GM19351 (cell line): ENCODE measurements around the gene ADPRHL1.

ENCODE experiments used
- ATAC-seq: cut with Tn5 transposase; IDR thresholded peaks from one replicate; pipeline ENCODE4 v1.9.1; 2021; ENCODE audit warnings: mild to moderate bottlenecking, moderate library complexity; ENCODE audit not compliant: unreplicated experiment

The ADPRHL1 gene

DNA sequence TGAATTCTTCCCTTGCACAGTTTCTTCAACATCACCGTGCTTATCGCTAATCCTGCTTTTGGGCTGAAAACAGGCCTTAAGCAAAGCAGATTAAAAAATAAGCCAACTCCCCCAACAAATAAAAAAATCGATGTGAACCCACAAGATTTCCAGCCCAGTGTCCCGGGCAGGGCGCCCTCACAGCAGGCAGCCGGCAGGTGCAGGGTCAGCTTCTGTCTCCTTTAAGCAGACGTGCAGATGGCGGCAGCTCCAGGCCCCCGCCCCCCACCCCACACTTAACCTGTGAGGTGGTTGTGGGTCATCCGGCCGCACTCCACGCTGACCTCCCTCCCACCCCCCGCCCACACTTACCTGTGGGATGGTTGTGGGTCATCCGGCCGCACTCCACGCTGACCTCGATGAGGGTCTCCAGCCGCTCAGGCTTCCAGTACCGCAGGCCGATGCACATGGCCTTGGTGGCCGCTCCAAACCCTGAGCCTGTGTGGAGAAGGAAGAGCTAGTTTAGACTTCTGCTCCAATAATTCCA, 19.8 kb downstream of the ADPRHL1 start:
- ATAC-seq, result no peak

DNA sequence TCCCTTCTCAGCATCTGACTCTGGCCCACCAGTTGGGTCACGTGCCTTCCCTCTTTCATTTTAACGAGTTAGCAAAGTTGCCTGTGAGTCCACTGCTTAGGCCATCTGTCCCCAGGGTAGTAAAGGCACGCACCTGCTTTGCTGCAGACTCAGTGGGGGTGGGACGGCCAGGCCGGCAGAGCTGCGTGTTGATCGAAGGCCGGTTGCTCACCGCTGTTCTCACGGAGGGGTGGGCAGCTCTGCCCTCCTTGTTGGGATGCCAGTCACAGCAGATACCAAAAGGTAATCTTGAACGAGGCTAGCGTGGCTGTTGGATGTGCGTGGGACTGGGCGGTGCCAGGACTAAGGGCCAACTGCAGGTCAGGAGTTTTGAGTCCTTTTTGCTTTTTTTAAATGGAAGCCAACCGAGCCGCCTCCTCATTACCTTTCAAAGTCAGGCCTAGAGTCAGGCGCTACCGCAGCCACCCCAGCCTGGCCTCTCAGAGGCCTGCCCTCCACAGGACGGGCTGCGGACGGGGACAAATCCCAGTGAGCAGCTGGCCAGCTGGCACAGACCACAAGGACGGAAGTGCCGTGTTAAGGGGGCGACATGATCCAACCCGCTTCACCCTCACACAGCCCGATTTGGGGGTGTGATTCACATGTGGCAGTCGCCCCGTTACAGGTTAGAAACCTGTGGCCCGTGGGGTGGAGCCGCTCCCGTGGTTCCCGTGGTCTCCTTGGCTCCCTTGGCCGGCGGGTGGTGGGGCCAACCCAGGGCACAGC, 20.6 kb downstream of the ADPRHL1 start:
- no peak for ATAC-seq

DNA sequence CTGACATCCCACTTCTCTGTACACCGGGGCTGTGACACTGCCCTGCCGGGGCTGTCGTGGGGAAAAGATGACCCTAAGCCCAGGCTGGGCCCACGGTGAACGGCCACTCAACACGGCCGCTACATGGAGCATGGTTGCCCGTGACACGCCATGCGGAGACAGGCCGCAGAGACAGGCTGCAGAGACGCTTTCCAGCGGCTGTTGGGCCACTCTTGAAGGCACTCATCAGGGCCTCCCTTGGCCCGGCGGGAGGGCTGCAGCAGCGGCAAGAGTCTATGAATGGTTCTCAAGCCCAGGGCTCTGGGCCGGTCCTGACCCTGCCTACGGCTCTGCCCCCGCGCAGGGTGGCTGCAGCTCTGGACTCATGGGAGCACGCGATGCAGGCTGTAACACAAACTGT, 22.1 kb downstream of the ADPRHL1 start:
- ATAC-seq, result no peak

DNA sequence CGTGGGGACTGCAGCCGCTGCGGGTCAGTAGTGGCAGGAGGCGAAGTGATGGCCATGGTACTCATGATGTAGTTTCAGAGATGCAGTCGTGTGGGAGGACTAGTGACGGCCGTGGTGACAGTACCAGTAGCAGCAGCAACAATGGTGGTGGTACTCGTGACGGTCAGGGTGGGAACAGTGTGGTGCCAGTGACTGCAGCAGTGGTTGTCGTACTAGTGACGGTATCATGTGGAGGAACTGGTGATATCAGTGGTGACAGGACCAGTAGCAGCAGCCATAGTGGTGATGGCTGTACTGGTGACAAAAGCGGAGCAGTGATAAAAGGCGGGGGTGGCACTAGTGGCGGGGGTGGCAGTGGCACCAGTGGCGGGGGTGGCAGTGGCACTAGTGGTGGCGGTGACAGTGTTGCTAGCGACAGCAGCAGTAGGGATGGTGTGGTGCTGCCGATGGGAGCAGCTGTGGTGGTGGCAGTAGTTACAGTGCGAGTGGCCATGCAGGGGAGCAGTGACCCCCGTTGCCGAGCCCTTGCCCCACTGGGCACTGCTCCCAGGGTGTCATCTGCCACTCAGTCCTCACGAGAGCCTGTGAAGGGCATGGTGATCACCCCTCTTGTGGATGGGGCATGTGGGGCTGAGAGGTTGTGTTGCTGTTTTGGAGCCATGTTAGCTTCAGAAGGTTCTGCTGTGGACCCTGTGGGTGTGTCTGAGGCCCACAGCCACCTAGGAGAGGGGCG, 22.7 kb downstream of the ADPRHL1 start:
- ATAC-seq, result no peak

DNA sequence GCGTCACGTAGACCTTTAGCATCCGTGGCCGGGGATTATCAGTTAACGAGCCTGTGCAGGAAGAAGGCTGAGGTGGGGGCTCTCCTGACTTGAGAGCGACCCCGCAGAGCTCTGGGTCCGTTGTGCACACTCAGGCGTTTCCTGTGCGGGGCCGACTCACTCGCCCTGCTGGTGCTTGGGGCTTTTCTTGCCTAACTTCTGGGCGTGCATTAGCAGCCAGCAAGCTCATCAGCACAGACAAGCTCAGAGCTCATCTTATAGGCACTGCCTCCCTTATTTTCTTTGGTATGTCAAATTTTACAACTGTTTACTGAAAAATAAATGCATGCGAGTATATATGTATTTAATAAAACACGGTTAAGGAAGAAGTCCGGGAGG, 23.7 kb downstream of the ADPRHL1 start:
- no peak for ATAC-seq

DNA sequence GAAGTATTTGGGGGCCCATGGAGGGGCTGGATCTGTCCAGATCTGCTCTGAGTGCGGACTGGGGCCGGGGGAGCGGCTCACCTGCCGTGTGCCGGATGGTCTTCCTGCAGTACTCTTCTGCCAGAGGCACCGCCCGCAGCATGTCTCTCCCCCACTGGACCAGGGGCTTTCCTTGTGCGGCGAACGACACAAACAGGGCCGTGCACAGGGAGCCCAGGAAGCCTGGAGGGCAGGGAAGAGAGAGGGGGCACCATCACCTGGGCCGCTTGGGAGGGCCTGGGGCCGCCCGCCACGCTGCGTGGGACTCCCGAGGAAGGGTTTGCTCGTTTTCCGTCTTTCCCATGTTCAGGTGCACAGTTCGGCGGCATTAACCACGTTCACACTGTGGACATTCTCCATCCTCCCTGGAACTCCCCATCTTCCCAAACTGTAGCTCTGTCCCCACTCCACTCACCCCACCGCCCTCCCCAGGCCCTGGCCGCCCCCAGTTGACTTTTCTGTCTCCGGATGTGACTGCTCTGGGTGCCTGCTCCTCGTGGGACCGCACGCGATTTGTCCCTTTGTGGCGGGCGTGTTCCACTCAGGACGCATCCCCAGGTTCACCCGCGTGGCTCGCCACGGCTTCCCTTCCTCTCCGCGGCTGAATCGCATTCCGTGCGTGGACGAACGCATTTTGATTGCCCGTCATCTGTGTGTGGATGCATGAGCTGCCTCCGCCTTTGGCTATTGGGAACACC, 24.2 kb downstream of the ADPRHL1 start:
- no peak for ATAC-seq

DNA sequence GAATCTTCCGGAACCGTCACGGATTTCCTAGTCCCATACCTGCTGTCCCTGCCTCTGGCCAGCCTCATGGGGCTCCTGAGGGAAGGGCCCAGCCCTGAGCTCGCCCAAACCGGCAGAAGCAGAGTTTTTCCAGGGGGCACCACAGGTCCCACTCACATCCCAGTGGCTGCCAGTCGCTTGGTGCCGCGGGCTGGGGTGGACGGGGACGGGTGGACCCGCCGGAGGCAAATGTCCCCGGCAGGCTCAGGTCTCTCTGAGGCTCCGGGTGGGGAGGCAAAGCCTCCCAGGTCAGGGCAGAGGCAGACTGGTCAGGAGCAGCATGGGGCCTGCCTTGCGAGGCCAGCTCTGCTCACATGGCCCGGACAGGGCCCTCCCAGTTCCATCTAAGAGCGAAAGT, 24.8 kb downstream of the ADPRHL1 start:
- ATAC-seq, result no peak

DNA sequence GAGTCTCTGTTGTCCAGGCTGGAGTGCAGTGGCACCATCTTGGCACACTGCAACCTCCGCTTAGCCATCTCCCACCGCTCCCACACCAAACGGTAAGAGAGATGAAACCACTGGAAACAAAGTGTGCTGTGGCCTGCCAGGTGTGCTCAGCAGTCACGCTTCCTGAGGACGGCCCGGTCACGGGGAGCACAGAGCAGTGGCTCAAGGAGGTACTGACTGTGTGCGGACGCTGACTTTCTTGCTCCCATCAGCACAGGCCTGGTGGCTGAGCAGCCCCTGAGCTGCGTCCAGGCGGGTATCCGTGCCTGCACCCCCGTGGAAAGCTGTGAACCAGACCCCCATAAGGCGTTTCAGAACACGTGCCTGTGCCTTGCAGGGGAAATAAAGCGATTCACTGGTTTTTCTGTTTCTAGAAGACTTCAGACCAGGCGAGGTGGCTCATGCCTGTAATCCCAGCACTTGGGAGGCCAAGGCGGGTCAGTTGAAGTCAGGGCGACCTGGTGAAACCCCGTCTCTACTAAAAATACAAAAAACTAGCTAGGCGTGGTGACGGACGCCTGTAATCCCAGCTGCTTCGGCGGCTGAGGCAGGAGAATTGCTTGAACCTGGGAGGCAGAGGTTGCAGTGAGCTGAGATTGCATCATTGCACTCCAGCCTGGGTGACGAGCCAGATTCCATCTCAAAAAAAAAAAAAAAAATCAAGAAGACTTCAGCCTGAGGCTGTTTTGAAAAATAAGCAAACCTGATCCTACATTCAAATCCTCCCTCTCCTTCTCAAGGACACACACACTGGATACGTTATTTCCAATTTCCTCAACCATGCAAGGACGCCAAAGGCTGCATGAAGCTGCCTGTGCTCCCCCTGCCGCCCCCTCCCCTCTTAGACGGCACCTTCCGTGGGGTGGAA, 25.5 kb downstream of the ADPRHL1 start:
- ATAC-seq, result no peak

DNA sequence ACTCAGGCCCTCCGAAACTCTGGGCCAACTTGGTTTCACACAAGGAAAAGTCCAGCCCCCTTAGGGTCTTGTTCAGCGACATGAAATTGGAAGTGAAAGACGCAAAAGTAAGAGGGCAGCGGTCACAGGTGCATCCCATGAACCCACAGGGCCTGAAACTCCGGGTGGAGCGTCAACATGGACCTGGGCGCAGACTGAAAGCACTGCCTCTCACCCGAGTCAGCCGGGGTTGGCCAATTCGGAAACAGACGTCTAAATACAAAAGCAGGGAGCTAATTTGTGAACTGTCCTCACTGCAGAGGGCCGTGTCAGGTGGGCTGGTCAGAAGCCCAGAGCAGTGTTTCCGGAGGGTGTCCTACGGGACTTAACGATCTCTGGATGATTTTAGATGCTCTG, 26.7 kb downstream of the ADPRHL1 start:
- no peak for ATAC-seq

DNA sequence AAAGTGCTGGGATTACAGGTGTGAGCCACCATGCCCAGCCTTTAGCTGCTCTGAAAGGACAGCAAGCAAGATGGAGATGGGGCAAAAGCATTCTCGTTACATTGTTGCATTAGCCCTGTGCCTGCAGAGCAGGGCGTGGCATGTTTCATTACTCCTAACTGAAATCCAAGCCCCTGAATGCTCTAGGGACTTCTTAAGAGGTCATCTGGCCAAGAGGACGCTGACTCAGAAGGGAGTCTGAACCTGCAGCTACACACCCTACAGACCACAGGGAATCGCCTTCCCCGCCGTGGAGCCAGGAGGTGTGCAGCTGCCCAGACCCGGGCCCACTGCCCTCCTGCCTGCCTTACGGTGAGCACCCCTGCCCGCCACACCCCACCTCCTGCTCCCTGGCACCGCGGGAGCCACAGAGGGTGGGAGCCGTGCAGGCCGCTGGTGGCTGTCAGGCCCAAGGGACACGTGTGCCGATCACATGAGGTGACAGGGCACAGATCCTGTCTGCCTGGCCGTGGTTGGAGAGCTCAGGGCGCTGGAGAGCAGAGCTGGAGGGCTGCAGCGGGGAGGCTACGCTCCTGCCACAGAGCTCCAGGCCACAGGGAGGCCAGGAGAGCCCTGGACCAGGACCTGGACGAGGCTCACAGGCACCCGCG, 27.2 kb downstream of the ADPRHL1 start:
- no peak for ATAC-seq

DNA sequence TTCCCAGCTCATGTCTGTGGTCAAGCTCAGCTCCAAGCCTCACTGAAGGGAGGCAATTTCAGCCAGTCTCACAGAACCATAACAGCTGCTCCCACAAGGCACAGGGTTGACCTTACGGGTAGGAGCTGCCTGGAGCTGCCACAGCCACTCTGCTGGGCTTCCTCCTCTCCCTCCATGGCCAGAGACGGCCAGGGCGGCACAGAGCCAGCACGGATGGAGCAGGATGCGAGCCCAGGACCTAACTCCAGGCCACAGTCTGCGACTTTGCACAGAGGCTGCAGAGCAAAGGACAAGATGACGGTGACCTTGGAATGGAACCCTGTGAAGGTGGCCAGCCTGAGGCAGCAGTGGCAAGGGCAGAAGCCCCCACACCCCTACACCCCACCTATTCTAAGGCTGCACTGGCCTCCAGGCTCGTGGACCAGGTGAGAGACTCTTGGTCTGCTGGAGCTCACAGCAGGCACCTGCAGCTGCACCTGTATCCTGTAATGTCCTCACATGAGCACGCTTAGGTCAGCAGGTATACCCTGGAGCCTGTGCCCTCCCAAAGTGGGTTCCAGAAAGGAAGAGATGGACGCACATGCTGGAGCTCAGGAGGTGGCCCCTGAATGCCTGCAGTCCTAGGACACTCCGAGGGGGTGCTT, 29.6 kb downstream of the ADPRHL1 start:
- no peak for ATAC-seq

DNA sequence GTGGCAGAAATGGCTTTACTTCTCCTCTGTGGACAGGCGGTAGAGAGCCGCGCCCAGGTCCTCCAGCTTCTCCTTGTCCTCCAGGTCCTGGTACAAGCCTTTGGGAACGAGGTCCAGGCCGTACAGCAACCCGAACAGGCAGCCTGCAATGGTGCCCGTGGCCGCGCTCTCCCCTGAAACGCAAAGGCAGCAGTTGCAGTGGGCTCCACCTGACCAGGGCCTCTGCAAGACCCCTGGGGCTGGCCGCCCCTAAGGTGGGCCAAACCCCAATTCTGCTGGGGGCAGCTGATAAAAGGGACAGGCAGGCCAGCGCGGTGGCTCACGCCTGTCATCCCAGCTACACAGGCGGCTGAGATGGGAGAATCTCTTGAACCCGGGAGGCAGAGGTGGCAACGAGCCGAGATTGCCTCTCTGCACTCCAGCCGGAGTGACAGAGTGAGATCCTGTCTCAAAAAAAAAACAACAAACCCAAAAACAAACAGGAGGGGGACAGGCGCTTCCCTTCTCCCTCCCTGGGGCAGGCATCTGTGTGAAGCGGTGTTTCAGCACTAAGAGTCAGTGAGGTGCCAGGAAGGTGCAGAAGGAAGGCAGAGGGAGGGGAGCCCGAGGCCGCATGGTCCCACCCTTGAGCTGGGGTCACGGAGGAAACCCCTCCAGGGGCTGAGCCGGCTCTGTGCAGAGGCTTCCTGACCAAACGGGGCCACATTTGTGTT, 30.3 kb downstream of the ADPRHL1 start:
- ATAC-seq, result no peak

DNA sequence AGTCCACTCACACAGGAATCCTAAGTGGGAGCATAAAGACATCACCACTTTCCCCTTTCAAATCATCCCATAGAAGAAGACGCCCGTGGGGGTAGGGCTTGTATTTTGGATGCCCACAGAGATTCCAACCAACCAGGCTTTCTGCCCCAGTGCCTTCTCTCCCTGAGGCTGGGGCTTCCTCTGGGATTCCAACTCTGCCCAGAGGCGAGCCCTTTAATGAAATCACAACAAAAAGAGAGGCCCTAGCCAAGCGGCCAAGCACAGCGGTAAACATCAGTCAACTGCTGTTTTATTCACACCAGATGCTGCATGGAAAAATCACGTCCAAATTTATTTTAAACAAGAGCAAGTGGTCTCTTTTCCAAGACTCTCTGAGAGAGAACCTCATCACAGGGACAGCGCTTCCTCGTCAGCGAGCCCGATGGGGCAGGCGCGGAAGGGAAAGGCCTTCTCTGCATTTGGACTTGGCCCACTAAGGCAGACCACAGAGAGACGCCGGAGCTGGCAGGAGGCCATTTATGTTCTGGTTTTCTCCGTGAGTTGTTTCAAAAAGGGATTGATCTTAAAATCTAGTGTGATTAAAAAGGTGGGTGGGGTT, 31.5 kb downstream of the ADPRHL1 start:
- no peak for ATAC-seq

DNA sequence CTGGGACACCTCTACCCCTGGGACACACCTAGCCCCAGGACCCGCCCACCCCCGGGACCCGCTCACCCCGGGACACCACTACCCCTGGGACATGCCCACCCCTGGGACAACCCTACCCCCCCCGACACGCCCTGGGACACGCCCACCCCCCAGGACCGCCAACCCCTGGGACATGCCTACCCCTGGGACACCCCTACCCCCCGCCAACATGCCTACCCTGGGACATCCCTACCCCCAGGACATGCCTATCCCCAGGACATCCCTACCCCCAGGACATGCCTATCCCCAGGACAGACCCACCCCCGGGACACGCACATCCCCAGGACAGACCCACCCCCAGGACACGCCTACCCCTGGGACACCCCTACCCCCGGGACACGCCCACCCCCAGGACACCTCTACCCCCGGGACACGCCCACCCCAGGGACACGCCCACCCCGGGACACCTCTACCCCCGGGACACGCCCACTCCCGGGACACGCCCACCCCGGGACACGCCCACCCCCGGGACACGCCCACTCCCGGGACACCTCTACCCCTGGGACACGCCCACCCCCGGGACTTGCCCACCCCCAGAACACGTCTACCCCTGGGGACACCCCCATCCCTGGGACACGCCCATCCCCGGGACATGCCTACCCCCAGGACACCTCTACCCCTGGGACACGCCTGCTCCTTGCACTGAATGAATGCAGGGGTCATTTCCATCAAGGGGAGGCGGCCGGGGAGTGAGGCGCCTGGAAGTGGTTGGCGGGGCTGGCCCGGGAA, 32.3 kb downstream of the ADPRHL1 start:
- no peak for ATAC-seq

DNA sequence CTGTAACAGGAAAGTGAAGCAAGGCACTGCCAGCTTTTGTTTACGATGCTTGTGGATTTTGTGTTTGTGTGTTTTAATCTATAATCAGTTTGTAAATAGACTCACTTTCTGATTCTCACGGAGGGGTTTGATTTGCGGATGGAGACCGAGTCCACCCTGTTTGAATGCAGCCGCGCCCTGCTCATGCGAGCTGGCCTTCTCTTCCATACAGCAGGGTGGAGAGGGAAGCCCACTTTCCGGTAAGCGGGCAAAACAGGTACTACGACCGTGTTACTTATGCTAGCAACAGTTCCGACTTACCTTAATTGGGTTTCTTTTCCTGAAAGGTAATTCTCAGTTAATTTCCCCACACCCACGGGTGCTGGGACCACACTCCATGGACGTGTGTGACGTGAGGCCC, 33.1 kb downstream of the ADPRHL1 start:
- ATAC-seq, result no peak

DNA sequence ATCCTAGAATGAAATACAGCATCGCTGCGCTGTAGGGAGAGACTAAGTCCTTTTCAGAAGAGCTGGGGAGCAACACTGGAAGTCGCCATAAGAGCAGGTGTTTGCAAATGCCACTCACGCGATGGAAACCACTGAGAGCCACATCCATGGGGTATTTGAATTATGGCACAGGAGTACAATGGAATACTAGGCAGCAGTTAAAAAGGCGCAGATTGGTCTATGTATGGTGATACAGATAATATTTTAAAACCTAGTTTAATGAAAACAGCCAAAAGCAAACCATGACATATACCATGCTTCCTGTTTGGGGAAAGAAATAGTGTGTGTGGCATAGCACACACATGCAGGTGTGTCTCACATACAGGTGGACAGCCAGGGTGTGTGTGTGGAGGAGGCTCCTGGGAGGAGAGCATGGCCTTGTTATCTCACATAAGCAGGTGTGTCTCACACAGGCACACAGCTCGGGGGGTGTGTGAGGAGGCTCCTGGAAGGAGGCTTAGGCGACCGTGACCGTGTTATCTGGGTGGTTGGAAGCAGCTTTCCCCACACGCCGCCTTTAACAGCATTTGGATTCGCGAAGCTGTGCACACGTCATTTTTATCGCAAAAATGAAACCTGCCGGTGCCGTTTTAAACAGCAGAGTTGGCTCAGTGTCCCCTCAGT, 33.6 kb downstream of the ADPRHL1 start:
- no peak for ATAC-seq

DNA sequence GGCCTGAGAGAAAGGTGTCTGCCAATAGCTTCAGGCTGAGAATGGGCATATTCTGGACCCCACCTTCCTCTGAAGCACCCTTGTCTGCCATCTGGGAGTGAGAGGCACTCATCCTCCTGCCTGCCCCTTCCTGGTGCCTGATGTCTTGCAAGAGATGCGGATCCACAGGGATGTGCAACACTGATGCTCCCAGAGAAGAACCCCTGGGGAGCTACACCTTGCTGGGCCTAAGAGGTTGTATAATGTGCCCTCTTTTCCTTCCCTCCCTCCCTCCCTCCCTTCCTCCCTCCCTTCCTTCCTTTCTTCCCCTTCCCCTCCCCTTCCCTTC, 34.6 kb downstream of the ADPRHL1 start:
- no peak for ATAC-seq
